HepG2 (cell line): ENCODE results near the gene EML2. TPM values are rescaled to one million over a fixed set of nuclear protein-coding genes. Genes with fewer than 3 reads are reported as not detected.
A peak's percentile ranks its signal among the peaks of the same experiment; 100 is the strongest.

ENCODE experiments used
- BRD4 ChIP-seq: sonication (generic); formaldehyde crosslinking; IDR thresholded peaks from 2 replicates; pipeline ENCODE4 v1.4.0; 2020; ENCODE audit warnings: missing genetic modification reagents
- JDP2 ChIP-seq: sonication (generic); formaldehyde crosslinking; IDR thresholded peaks from 2 replicates; pipeline ENCODE4 v1.8.1; 2022; ENCODE audit warnings: missing genetic modification reagents, borderline replicate concordance
- JUN ChIP-seq: sonication (generic); formaldehyde crosslinking; IDR thresholded peaks from 2 replicates; pipeline ENCODE4 v1.4.0; 2020; ENCODE audit warnings: mild to moderate bottlenecking, missing genetic modification reagents
- MIER2 ChIP-seq: IDR thresholded peaks from 2 replicates; pipeline ENCODE4 v1.6.1; 2016; ENCODE audit warnings: missing biosample characterization, missing genetic modification reagents
- MTF2 ChIP-seq: sonication (generic); formaldehyde crosslinking; IDR thresholded peaks from 2 replicates; pipeline ENCODE4 v1.5.0; 2020; ENCODE audit warnings: missing genetic modification reagents, borderline replicate concordance
- MXD4 ChIP-seq: IDR thresholded peaks from 2 replicates; pipeline ENCODE4 v1.6.1; 2016; ENCODE audit warnings: mild to moderate bottlenecking, missing biosample characterization, missing genetic modification reagents
- RFX1 ChIP-seq: fragments of 450-650 bp; IDR thresholded peaks from 2 replicates; pipeline ENCODE4 v1.6.1; 2017
- SNRNP70 ChIP-seq: fragments of 200-400 bp; formaldehyde crosslinking; IDR thresholded peaks from 2 replicates; pipeline ENCODE4 v1.6.1; 2017; ENCODE audit warnings: mild to moderate bottlenecking, low read depth, low read length, moderate library complexity
- SOX5 ChIP-seq: IDR thresholded peaks from 2 replicates; pipeline ENCODE4 v1.6.1; 2016; ENCODE audit warnings: borderline replicate concordance
- YEATS2 ChIP-seq: sonication (generic); formaldehyde crosslinking; IDR thresholded peaks from 2 replicates; pipeline ENCODE4 v1.4.0; 2020; ENCODE audit warnings: missing genetic modification reagents, borderline replicate concordance
- ZNF543 ChIP-seq: sonication (generic); formaldehyde crosslinking; IDR thresholded peaks from 2 replicates; pipeline ENCODE4 v1.4.0; 2020; ENCODE audit warnings: mild to moderate bottlenecking, missing genetic modification reagents
- ZNF547 ChIP-seq: sonication (generic); formaldehyde crosslinking; IDR thresholded peaks from 2 replicates; pipeline ENCODE4 v1.5.1; 2020; ENCODE audit warnings: mild to moderate bottlenecking, missing genetic modification reagents
- ZNF562 ChIP-seq: sonication (generic); formaldehyde crosslinking; IDR thresholded peaks from 2 replicates; pipeline ENCODE4 v1.8.0; 2022; ENCODE audit warnings: missing genetic modification reagents, borderline replicate concordance
- polyA plus RNA-seq, 8 experiments: library from polyadenylated mRNA; depleted of rRNA in 3 of 8; stranded (reverse) in 7 of 8; unstranded in 1 of 8; fragments of >200 nt; fragmentation: Illumina TruSeq in 4 of 8; extraction: Trizol in 4 of 8; gene quantifications; 2 replicates each; pipeline versions ENCODE4 v1.2.1 to v1.2.3, GENCODE V29; 2011 to 2016; ENCODE audit warnings: low read depth in 4 of 8, missing spikeins in 1 of 8, mixed read lengths in 1 of 8; ENCODE audit not compliant: insufficient read depth in 1 of 8
- total RNA-seq, 5 experiments: library from RNA; depleted of rRNA; stranded (reverse); fragments of >200 nt; fragmentation: Illumina TruSeq; extraction: Trizol; gene quantifications; 2 replicates each; pipeline ENCODE4 v1.2.3, GENCODE V29; 2016; ENCODE audit warnings: low read depth in 1 of 5
- TF ChIP-seq, protein P1 (sequence below): sonication (generic); formaldehyde crosslinking; IDR thresholded peaks from 2 replicates; pipeline ENCODE4 v1.4.0; 2020; ENCODE audit warnings: missing genetic modification reagents
- TF ChIP-seq, protein P2 (sequence below): sonication (generic); formaldehyde crosslinking; IDR thresholded peaks from 2 replicates; pipeline ENCODE4 v1.8.1; 2022; ENCODE audit warnings: low read depth, mild to moderate bottlenecking, missing genetic modification reagents
- TF ChIP-seq, protein P3 (sequence below): sonication (generic); formaldehyde crosslinking; IDR thresholded peaks from 2 replicates; pipeline ENCODE4 v1.8.0; 2023; ENCODE audit warnings: mild to moderate bottlenecking, missing genetic modification reagents
- TF ChIP-seq, protein P4 (sequence below): fragments of 450-650 bp; IDR thresholded peaks from 2 replicates; pipeline ENCODE4 v1.6.1; 2017
- TF ChIP-seq, protein P5 (sequence below): sonication (generic); formaldehyde crosslinking; IDR thresholded peaks from 2 replicates; pipeline ENCODE4 v1.4.0; 2020; ENCODE audit warnings: missing genetic modification reagents, borderline replicate concordance

The EML2 gene
- total and polyA plus RNA-seq, 2 of the 13 experiments (the other 11 are each of a cell fraction or from before 2014, with no cell fraction given): 7.3 to 12.9 TPM

DNA sequence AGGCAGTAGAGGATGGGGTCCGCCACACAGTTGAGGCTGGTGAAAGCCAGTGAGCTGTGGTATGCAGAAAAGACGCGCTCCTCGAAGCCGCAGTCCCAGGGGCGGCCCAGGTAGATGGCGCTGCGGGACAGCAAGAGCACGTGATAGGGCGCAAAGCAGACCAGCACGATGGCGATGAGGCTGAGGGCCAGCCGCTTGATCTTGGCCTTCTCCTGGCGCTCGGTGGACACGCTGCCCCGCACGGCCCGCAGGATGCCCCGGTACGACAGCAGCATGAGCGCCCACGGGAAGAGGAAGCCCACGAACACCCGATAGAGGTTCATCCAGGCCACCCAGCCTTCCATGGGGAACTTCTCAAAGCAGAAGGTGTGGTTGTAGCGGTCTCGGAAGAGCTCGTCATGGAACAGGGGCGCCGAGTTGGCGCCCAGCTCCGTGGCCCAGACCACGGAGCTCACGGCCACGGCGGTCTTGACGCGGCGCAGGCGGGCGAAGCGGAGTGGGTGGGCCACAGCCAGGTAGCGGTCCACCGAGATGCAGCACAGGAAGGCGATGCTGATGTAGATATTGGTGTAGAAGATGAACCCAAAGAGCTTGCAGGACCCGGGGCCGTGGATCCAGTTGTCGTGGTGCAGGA lies 48.1 kb downstream of the EML2 start (continued):
- TF ChIP-seq, protein P1, sequence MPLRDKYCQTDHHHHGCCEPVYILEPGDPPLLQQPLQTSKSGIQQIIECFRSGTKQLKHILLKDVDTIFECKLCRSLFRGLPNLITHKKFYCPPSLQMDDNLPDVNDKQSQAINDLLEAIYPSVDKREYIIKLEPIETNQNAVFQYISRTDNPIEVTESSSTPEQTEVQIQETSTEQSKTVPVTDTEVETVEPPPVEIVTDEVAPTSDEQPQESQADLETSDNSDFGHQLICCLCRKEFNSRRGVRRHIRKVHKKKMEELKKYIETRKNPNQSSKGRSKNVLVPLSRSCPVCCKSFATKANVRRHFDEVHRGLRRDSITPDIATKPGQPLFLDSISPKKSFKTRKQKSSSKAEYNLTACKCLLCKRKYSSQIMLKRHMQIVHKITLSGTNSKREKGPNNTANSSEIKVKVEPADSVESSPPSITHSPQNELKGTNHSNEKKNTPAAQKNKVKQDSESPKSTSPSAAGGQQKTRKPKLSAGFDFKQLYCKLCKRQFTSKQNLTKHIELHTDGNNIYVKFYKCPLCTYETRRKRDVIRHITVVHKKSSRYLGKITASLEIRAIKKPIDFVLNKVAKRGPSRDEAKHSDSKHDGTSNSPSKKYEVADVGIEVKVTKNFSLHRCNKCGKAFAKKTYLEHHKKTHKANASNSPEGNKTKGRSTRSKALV: peak; percentile 61; the same call in 1 of the 2 replicates
- TF ChIP-seq, protein P2, sequence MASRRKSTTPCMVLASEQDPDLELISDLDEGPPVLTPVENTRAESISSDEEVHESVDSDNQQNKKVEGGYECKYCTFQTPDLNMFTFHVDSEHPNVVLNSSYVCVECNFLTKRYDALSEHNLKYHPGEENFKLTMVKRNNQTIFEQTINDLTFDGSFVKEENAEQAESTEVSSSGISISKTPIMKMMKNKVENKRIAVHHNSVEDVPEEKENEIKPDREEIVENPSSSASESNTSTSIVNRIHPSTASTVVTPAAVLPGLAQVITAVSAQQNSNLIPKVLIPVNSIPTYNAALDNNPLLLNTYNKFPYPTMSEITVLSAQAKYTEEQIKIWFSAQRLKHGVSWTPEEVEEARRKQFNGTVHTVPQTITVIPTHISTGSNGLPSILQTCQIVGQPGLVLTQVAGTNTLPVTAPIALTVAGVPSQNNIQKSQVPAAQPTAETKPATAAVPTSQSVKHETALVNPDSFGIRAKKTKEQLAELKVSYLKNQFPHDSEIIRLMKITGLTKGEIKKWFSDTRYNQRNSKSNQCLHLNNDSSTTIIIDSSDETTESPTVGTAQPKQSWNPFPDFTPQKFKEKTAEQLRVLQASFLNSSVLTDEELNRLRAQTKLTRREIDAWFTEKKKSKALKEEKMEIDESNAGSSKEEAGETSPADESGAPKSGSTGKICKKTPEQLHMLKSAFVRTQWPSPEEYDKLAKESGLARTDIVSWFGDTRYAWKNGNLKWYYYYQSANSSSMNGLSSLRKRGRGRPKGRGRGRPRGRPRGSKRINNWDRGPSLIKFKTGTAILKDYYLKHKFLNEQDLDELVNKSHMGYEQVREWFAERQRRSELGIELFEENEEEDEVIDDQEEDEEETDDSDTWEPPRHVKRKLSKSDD (CRISPR knock-in tag): 0 out of 2 replicates have a peak, but pooled peaks have one; percentile 34
- TF ChIP-seq, protein P3, sequence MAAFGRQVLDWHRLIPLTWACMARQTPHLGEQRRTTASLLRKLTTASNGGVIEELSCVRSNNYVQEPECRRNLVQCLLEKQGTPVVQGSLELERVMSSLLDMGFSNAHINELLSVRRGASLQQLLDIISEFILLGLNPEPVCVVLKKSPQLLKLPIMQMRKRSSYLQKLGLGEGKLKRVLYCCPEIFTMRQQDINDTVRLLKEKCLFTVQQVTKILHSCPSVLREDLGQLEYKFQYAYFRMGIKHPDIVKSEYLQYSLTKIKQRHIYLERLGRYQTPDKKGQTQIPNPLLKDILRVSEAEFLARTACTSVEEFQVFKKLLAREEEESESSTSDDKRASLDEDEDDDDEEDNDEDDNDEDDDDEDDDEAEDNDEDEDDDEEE (CRISPR knock-in tag): peak; percentile 69; the same call in 1 of the 2 replicates
- TF ChIP-seq SOX5 (CRISPR knock-in tag): peak; percentile 72
- TF ChIP-seq MTF2 (CRISPR knock-in tag): peak; percentile 93
- peak; percentile 78; the same call in 1 of the 2 replicates for TF ChIP-seq YEATS2 (CRISPR knock-in tag)
- TF ChIP-seq MXD4 (CRISPR knock-in tag): peak; percentile 87
- TF ChIP-seq, protein P4, sequence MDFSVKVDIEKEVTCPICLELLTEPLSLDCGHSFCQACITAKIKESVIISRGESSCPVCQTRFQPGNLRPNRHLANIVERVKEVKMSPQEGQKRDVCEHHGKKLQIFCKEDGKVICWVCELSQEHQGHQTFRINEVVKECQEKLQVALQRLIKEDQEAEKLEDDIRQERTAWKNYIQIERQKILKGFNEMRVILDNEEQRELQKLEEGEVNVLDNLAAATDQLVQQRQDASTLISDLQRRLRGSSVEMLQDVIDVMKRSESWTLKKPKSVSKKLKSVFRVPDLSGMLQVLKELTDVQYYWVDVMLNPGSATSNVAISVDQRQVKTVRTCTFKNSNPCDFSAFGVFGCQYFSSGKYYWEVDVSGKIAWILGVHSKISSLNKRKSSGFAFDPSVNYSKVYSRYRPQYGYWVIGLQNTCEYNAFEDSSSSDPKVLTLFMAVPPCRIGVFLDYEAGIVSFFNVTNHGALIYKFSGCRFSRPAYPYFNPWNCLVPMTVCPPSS: no peak
- TF ChIP-seq ZNF543: 0 out of 2 replicates have a peak, but pooled peaks have one; percentile 64
- no peak for TF ChIP-seq ZNF562 (CRISPR knock-in tag)
- TF ChIP-seq RFX1: no peak
- no peak for TF ChIP-seq JDP2 (CRISPR knock-in tag)
- TF ChIP-seq MIER2 (CRISPR knock-in tag): peak; percentile 89
- TF ChIP-seq BRD4: no peak
- TF ChIP-seq JUN: no peak
- no peak for TF ChIP-seq SNRNP70
- peak; percentile 60; the same call in 1 of the 2 replicates for TF ChIP-seq ZNF547
- TF ChIP-seq, protein P5, sequence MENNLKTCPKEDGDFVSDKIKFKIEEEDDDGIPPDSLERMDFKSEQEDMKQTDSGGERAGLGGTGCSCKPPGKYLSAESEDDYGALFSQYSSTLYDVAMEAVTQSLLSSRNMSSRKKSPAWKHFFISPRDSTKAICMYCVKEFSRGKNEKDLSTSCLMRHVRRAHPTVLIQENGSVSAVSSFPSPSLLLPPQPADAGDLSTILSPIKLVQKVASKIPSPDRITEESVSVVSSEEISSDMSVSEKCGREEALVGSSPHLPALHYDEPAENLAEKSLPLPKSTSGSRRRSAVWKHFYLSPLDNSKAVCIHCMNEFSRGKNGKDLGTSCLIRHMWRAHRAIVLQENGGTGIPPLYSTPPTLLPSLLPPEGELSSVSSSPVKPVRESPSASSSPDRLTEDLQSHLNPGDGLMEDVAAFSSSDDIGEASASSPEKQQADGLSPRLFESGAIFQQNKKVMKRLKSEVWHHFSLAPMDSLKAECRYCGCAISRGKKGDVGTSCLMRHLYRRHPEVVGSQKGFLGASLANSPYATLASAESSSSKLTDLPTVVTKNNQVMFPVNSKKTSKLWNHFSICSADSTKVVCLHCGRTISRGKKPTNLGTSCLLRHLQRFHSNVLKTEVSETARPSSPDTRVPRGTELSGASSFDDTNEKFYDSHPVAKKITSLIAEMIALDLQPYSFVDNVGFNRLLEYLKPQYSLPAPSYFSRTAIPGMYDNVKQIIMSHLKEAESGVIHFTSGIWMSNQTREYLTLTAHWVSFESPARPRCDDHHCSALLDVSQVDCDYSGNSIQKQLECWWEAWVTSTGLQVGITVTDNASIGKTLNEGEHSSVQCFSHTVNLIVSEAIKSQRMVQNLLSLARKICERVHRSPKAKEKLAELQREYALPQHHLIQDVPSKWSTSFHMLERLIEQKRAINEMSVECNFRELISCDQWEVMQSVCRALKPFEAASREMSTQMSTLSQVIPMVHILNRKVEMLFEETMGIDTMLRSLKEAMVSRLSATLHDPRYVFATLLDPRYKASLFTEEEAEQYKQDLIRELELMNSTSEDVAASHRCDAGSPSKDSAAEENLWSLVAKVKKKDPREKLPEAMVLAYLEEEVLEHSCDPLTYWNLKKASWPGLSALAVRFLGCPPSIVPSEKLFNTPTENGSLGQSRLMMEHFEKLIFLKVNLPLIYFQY (CRISPR knock-in tag): 0 out of 2 replicates have a peak, but pooled peaks have one; percentile 39
